ENCODE measurements around the gene PSD.

The PSD gene

DNA sequence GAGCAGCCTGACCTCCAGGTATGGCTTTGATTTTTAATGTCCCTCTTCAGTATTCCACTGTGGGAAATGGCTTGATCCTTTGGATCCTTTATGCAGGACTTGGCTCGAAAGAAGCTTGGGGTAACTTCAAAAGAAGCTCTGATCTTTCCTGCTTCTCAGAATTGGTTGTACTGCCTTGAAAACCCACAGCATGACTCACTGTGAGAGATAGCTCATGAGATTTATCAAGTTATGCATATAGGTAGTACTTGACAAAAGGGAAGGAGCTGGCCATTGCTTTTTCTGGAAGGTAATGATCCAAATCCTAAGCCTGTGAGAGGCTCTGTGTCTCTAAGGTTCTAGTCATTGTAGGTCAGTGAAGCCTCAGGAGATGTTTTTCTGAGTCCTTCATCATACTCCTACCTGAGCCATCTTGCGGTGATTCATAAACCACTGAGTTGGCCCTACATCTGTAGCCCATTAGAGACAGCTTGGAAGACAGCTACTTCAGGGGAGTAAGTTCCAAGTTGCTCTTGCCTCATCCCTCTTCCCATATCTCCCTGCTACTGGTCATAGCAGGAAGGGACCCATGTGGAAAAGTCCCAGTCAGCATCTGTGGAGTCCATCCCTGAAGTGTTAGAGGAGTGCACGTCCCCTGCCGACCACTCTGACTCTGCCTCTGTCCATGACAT, 59.7 kb downstream of the PSD start:
- no peak overlapping the region for H3K4me3 ChIP-seq (replicated peaks; ENCODE audit: low read depth, low read length)
- TF ChIP-seq, protein P1, sequence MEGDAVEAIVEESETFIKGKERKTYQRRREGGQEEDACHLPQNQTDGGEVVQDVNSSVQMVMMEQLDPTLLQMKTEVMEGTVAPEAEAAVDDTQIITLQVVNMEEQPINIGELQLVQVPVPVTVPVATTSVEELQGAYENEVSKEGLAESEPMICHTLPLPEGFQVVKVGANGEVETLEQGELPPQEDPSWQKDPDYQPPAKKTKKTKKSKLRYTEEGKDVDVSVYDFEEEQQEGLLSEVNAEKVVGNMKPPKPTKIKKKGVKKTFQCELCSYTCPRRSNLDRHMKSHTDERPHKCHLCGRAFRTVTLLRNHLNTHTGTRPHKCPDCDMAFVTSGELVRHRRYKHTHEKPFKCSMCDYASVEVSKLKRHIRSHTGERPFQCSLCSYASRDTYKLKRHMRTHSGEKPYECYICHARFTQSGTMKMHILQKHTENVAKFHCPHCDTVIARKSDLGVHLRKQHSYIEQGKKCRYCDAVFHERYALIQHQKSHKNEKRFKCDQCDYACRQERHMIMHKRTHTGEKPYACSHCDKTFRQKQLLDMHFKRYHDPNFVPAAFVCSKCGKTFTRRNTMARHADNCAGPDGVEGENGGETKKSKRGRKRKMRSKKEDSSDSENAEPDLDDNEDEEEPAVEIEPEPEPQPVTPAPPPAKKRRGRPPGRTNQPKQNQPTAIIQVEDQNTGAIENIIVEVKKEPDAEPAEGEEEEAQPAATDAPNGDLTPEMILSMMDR (IDR thresholded peaks at IDR 0.05; ENCODE audit: low read depth, low read length, missing control alignments) = no peak
- no peak for DNase-seq (ENCODE audit: extremely low read depth, low read depth)

DNA sequence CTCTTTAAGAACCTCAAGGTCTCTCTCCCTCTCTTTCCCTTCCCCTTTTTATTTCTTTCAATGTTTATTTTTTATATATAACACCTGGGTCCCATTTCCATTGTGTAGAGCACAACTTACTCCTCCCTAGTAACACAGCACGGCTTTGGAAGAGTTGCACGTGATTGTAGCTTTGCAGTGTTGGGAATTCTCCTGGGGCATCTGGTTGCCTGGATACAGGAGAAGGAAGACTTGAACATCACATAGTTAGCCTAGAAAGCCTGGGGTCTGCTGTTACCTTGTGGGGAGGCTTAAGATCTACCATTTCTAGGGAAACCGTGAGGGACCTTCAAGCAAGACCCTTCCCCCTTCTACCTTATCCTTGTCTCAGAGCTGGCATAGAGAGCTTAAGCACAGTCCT, 64.1 kb downstream of the PSD start:
- H3K4me3 ChIP-seq (replicated peaks; ENCODE audit: low read depth, low read length) = no peak overlapping the region
- no peak for DNase-seq (ENCODE audit: extremely low read depth, low read depth)
- TF ChIP-seq, protein P1 (IDR thresholded peaks at IDR 0.05; ENCODE audit: low read depth, low read length, missing control alignments) = no peak
